ENCODE data around the gene MYO5B.

- TF ChIP-seq GATA2 (IDR thresholded peaks at IDR 0.05; ENCODE audit: low read depth, low read length) (no peak), GATA3 (IDR thresholded peaks at IDR 0.05; ENCODE audit: low read depth, low read length) (no peak)
Measured at GRCh38 chr18:50144540-50144939, 50.4 kb downstream of the MYO5B start.

All from SH-SY5Y (cell line).